Stimulated activated effector memory CD8-positive, alpha-beta T cell treated with anti-CD3 and anti-CD28 coated beads, Interleukin-12 subunit alpha, Interleukin-12 subunit beta, amount 100 ng/mL, for 72 hours (primary cell): ENCODE measurements around the gene AQP6.
"Not testable (repeated sequence)": the region's sequence is repeated elsewhere in the genome, so short reads cannot be mapped to it uniquely, and the experiment has no call there.

ENCODE experiments used
- ATAC-seq: fragments of 150-1000 bp; cut with Tn5 transposase; 2 replicates; pipeline ENCODE4 v1.10.0; 2021
- DNase-seq, 2 donors: peaks; one replicate each; pipeline ENCODE4 v3.0.0; 2021 to 2022; ENCODE audit warnings: low spot score in 2 of 2
- H3K27ac Mint-ChIP-seq: one replicate; pipeline ENCODE4 v1.8.0; 2022; ENCODE audit warnings: mild to moderate bottlenecking, mixed read lengths
- H3K36me3 Mint-ChIP-seq: one replicate; pipeline ENCODE4 v1.8.0; 2022; ENCODE audit warnings: mild to moderate bottlenecking, mixed read lengths
- H3K4me1 Mint-ChIP-seq: one replicate; pipeline ENCODE4 v1.8.0; 2022; ENCODE audit warnings: mixed read lengths
- H3K4me3 Mint-ChIP-seq: one replicate; pipeline ENCODE4 v1.8.0; 2022; ENCODE audit warnings: mild to moderate bottlenecking, mixed read lengths
- H3K9me3 Mint-ChIP-seq: one replicate; pipeline ENCODE4 v1.8.0; 2022; ENCODE audit warnings: mixed read lengths

The AQP6 gene

DNA sequence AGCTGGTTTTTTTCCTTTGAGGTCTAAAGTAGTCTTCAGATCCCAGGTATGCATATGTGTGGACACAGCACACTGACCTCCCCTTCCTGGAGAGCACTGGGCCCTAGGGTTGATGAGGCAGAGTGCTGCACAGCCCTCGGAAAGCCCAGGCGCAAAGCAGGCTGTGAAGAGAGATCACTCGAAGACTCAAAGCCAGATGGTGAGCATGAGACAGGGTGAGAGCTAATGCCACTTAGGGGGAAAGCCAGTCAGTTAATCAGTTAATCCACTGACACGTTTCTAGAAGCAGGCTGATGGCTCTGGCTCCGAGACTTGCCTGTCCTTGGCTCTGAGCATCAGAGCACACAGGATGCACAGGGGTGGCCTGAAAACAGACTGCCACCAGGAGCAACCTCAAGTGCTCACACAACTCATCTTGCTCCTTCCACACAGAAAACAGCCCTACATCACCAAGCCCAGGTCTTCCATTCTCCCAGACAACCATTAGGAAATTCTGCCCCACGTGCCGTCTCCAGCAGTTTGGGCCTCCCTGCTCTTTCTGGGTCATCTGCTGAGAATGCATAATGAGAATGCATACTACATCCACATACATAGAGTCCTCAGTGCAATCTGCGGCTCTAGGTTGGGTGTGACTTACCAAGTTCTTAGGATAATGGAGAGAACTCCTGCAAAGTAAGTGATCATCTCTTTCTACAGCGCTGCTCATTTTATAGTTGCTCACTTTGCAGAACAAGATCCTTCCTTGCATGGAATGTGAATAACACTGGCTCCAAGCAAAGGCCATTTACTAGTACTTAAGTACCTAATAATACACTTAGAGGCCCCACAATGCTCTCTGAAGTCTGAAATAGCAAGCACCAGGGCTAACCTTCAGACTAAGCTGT lies 12.0 kb downstream of the AQP6 start:
- ATAC-seq: no peak
- Mint-ChIP-seq H3K36me3 (peaks cover 25% of the 10 kb centered on the region), H3K4me1 (no peaks in the 10 kb centered on the region), H3K27ac (peak overlapping the region; percentile 58), H3K4me3 (no peak overlapping the region), H3K9me3 (no peaks in the 10 kb centered on the region)
- no peak for DNase-seq

DNA sequence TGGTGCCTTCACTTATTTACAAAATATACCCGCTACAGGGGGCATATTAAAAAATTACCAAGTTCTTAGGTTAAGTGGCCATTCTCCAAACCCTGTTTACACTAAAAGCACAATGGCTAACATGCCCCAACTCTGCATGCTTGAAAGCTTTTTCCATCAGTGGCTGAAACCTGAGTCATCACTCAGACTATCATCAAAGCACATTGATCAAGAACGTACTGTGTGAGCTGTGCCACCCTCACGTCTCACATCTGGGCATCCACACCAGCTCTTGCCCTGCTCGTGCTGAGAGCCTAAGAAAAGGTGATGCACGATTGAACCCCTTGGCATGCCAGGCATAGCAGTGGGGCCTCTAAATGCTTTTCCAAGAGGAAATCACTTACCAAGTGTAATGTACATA lies 13.2 kb downstream of the AQP6 start:
- no peaks in the 10 kb centered on the region for H3K9me3 Mint-ChIP-seq
- H3K27ac Mint-ChIP-seq: no peak overlapping the region
- DNase-seq (no peak), ATAC-seq (peak; percentile 64)
- peaks cover 38% of the 10 kb centered on the region for H3K36me3 Mint-ChIP-seq
- no peak overlapping the region for H3K4me3 Mint-ChIP-seq
- H3K4me1 Mint-ChIP-seq: no peaks in the 10 kb centered on the region

DNA sequence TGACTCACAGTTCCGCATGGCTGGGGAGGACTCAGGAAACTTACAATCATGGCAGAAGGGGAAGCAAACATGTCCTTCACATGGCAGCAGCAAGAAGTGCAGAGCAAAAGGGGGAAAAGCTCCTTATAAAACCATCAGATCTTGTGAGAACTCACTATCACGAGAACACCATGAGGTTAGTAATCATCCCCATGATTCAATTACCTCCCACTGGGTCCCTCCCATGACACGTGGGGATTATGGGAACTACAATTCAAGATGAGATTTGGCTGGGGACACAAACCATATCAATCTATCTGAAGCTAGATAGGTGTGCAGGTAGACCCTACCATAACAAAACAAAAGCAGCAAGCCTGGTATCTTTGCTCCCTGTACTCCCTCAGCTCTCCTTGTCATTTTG lies 13.7 kb downstream of the AQP6 start:
- H3K4me3 Mint-ChIP-seq, ATAC-seq, H3K4me1 Mint-ChIP-seq, DNase-seq, H3K27ac Mint-ChIP-seq, H3K9me3 Mint-ChIP-seq: not testable (repeated sequence)
- peaks cover 43% of the 10 kb centered on the region for H3K36me3 Mint-ChIP-seq

DNA sequence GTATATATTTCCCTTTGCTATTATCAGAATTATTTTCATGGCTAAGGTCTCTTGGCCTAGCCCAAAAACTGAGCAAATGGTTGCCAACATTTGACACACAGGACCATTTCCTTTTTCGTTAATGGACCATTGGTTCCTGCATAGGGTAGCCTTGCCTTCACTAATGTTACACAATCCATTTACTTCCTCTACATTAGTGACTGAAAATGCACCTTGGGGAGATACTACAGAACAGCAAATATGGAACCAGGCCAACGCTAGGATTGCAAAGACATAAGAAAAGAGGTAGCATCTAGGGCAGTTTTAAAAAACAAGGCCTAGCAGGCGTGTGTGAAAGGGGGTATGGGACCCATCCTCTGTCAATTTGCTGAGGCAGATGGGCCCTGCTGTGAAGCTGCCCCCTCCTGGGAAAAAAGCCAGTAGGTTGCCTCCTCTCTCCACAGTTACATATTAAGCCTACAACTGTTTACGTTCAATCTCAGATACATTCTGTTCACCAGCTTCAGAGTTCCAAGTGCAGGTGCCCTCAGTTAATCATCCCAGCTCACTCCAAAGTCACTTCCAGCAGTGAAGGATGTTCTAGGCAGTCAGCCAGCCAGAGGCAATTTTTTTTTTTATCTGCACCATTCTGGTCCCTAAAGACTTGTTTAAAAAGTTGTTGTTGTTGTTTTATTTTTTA lies 15.0 kb downstream of the AQP6 start:
- ATAC-seq (no peak), DNase-seq (no peak)
- peaks cover 56% of the 10 kb centered on the region for H3K36me3 Mint-ChIP-seq
- H3K9me3 Mint-ChIP-seq: no peaks in the 10 kb centered on the region
- H3K4me1 Mint-ChIP-seq: no peaks in the 10 kb centered on the region
- H3K4me3 Mint-ChIP-seq: no peak overlapping the region
- H3K27ac Mint-ChIP-seq: no peak overlapping the region

DNA sequence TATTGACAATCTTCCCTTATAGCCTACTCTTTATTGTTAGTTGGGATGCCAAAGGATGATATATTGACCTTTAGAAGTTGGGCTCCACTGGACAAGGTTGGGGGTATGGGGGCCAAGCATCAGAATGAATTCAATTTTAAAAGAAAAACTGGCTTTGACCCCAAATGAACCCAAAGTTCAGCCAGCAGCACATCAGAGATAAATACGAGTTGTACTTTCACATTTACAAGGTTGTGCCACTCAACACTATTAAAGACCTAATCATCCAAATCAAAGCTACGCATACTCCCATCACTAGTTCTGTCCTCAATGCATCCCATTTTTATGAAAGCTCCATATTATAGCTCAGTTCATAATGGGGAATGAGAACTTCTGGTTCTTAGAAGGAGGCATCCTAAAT lies 16.7 kb downstream of the AQP6 start:
- H3K4me3 Mint-ChIP-seq, H3K4me1 Mint-ChIP-seq, DNase-seq, H3K27ac Mint-ChIP-seq, H3K9me3 Mint-ChIP-seq, ATAC-seq: not testable (repeated sequence)
- peaks cover 66% of the 10 kb centered on the region for H3K36me3 Mint-ChIP-seq

DNA sequence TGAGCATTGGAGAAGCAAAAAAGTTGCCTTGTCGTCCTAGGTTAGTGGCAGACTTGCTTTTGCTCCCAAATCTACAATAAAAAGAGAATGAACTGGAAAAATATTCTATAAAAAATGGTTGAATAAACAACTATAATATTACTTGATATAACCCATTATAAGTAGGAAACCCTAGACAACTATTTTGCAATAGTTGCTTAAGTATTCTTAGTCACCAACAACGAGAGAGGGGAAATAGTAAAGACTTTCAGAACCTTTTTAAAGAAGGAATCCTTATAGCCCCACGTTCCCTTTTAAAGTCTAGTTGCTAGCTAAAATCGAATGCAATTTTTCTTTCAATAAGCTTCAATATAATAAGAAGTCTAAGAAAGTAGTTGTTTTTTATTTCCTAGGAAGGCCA lies 17.5 kb downstream of the AQP6 start:
- DNase-seq (no peak), ATAC-seq (no peak)
- H3K9me3 Mint-ChIP-seq: no peaks in the 10 kb centered on the region
- H3K4me1 Mint-ChIP-seq: no peaks in the 10 kb centered on the region
- H3K4me3 Mint-ChIP-seq: no peak overlapping the region
- peaks cover 75% of the 10 kb centered on the region for H3K36me3 Mint-ChIP-seq
- no peak overlapping the region for H3K27ac Mint-ChIP-seq

DNA sequence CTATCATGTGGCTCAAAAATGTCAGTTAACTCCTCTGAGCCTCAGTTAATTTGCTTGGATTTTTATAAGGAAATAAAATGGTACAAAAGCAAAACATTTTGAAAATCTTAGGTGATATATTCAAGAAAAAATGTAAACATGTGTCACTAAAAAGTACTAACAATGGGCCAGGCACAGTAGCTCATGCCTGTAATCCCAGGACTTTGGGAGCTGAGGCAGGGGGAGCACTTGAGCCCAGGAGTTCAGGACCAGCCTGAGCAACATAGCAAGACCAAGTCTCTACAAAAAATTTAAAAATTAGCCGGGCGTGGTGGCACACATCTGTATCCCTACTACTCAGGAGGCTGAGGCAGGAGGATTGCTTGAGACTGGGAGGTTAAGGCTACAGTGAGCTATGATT lies 25.7 kb downstream of the AQP6 start:
- Mint-ChIP-seq H3K36me3 (peaks cover 100% of the 10 kb centered on the region), H3K9me3 (no peaks in the 10 kb centered on the region), H3K4me1 (no peaks in the 10 kb centered on the region), H3K4me3 (no peak overlapping the region), H3K27ac (no peak overlapping the region)
- DNase-seq (no peak), ATAC-seq (no peak)

DNA sequence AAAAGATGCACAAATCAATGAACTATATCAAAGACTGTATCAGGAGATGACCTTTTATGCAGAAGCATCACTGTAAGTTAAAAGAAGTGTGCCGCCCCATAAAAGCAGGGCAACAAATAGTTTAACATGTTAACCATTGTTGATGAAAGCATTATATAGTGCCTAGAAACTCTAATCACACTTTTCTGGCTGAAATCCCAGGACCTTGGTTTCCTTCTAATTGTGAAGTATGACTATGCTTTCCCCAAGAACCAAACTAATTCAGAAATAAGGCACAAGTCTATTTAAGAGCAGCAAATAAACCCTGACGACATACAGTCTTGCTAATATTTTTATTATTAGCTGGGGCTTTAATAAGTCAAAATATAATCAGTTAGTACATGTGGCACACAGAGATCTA lies 30.8 kb downstream of the AQP6 start:
- Mint-ChIP-seq H3K9me3 (no peaks in the 10 kb centered on the region), H3K27ac (no peak overlapping the region), H3K4me3 (no peak overlapping the region), H3K36me3 (peaks cover 95% of the 10 kb centered on the region), H3K4me1 (no peaks in the 10 kb centered on the region)
- DNase-seq: no peak
- ATAC-seq: no peak

DNA sequence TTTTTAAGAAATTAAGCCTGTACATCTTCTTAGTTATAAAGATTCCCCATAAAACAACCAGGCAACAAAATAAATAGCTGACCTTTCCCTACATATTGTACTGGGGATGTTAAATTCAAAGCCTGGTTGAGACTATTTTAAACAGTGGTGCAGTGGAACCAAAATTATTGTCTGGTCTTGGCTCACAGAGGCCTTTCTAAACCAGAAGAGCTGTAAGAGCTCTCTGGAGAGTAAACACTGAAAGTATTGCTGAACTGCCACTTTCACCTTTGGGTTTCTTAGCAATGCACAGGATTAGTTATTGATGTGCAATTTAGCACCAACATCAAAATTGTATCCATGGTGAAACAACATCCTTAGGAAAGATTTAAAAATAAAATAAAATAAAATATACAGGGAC lies 31.9 kb downstream of the AQP6 start:
- Mint-ChIP-seq H3K9me3 (no peaks in the 10 kb centered on the region), H3K4me3 (no peak overlapping the region), H3K36me3 (peaks cover 93% of the 10 kb centered on the region), H3K4me1 (no peaks in the 10 kb centered on the region), H3K27ac (no peak overlapping the region)
- ATAC-seq: no peak
- DNase-seq: no peak

DNA sequence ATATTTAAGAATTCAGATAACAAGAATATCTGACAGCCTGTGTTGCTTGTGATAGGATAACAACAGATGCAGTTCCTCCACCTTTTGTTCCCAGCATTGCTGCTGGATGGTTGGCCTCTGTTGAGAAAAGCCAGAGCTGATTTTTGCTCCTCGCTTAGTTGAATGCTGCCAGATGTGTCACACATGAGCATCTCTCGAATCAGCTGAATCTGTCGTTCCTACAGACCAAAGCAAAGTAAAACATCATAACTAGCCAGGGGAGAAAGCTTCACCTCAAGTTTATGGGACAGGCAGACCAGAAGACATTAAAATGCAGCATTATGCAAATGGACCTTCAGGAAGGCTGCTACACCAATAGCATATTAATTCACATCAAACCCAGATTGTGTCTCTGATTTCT lies 32.4 kb downstream of the AQP6 start:
- no peak for ATAC-seq
- no peak overlapping the region for H3K4me3 Mint-ChIP-seq
- no peak for DNase-seq
- H3K9me3 Mint-ChIP-seq: no peaks in the 10 kb centered on the region
- no peaks in the 10 kb centered on the region for H3K4me1 Mint-ChIP-seq
- peaks cover 93% of the 10 kb centered on the region for H3K36me3 Mint-ChIP-seq
- H3K27ac Mint-ChIP-seq: peak overlapping the region; percentile 52

DNA sequence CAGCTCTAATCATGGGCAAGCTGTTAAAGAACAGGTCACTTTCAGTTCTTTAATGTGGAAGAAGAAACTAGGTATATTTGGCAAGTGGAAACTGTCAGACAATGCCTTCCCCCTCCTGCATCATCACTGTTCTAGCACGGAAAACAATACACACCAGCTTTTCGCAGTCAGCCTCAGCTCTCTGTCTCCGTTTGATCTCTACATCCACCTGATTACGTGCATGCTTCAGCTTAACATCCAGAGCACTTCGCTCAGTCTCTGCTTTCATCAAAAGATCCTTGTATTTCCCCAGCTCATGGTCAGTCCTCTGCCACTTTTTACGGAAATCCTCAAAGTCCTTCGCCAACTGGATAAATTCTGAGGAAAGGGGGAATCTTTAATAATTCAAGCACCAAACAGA lies 33.5 kb downstream of the AQP6 start:
- H3K4me3 Mint-ChIP-seq: no peak overlapping the region

DNA sequence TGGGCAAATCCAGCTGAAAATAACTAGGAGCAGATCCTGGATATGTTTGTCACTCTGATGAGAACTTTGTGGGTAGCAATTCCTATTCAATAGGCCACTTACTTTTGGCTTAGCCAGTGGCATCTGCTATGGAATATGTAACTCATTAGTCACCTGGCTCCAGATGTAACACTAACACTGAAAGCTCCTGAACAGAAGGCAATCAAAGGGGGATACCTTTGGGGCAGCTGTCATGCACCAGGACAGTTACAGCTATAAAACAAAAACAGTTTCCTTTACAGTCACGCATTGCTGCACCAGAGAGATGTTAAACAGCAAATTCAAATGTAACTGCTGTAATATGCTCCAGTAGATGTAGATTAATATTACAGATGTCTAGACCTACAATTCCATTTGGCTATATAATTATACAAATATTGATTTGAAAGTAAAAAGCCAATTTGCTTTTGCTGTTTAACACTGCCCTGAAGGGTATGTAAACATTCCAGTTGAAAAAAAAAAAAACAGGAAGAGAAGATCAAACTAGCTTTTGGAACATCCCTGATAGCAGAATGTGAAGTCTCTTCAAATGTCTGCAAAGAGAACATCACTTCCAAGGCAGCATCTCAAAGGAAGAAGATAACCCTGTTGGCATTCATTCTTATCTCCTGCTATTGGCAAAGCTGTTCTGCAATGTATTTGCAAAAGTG lies 34.2 kb downstream of the AQP6 start:
- ATAC-seq: no peak
- H3K4me1 Mint-ChIP-seq: no peaks in the 10 kb centered on the region
- H3K9me3 Mint-ChIP-seq: no peaks in the 10 kb centered on the region
- H3K27ac Mint-ChIP-seq: no peak overlapping the region
- peaks cover 89% of the 10 kb centered on the region for H3K36me3 Mint-ChIP-seq
- DNase-seq: no peak
- no peak overlapping the region for H3K4me3 Mint-ChIP-seq

More for the DNA sequence above, 33.5 kb downstream of the AQP6 start:
- no peaks in the 10 kb centered on the region for H3K4me1 Mint-ChIP-seq
- peaks cover 91% of the 10 kb centered on the region for H3K36me3 Mint-ChIP-seq
- no peaks in the 10 kb centered on the region for H3K9me3 Mint-ChIP-seq
- no peak for DNase-seq
- ATAC-seq: no peak
- no peak overlapping the region for H3K27ac Mint-ChIP-seq

DNA sequence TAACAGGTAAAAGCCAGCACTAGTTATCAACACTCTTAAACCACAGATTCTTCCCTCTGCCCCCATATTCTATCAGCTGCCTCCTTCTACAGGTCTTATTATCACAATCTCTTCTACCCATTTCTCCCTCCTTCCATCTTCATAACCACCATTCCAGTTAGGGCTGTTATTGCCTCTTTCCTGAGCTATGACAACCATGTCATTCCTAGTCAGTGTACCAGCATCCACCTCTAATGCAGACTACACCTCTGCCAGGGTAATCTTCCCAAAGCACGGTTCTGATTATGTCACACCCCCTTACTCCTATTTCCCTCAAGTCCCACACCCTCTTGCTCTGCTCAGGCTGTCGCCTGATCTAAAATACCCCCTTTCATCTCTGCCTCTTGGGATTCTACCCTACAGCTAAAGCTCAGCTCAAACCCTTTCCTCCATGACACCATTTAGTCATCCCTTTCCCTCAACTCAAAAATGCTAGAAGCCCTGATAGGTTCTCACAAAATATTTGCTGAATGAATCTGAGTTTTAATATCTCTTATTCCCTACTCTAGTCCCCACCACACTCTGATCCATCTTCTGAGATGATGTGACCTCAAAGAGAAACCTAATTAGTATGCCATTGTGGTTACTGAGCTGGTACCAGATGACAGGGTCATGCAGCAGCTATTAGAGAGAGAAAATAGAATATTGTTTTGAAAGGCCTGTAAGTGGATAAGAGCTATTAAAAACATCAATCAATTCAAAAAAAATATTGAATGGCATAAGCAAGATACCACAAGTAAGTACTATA lies 40.8 kb downstream of the AQP6 start:
- no peaks in the 10 kb centered on the region for H3K9me3 Mint-ChIP-seq
- H3K36me3 Mint-ChIP-seq: peaks cover 70% of the 10 kb centered on the region
- peaks cover 13% of the 10 kb centered on the region for H3K4me1 Mint-ChIP-seq
- DNase-seq (no peak), ATAC-seq (peak; percentile 85)
- no peak overlapping the region for H3K4me3 Mint-ChIP-seq
- H3K27ac Mint-ChIP-seq: no peak overlapping the region

DNA sequence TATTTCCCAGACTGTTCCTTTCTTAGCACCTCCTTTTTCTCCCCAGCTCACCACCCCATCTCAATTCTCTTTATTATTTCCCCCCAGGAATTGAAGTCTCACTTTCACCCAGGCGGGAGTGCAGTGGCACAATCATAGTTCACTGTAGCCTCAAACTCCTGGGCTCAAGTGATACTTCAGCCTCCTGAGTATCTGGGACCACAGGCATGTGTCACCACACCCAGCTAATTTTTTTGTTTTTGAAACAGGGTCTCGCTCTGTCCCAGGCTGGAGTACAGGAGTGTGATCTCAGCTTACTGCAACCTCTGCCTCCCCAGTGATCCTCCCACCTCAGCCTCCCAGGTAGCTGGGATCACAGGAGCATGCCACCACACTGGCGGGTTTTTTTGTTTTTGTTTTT lies 41.6 kb downstream of the AQP6 start:
- ATAC-seq: no peak
- Mint-ChIP-seq H3K36me3 (peaks cover 63% of the 10 kb centered on the region), H3K9me3 (no peaks in the 10 kb centered on the region), H3K27ac (no peak overlapping the region), H3K4me3 (no peak overlapping the region), H3K4me1 (peaks cover 19% of the 10 kb centered on the region)
- DNase-seq: no peak
